Thyroid gland (tissue), 4 donors: ENCODE results near the gene TMIGD3. TPM values are rescaled to one million over a fixed set of nuclear protein-coding genes. Genes with fewer than 3 reads are reported as not detected.

Experiments
- DNase-seq, 2 donors: peaks; one replicate each; pipeline ENCODE4 v3.0.0-alpha.2; 2019
- H3K27ac ChIP-seq, 3 donors: fragments of 200-600 bp; sonication (generic); 1 replicate in 2 of 3; 2 replicates in 1 of 3; pipeline ENCODE4 v1.5.1; 2016 to 2019; ENCODE audit warnings: mild to moderate bottlenecking in 1 of 3, moderate library complexity in 1 of 3
- H3K27me3 ChIP-seq: fragments of 200-600 bp; sonication (generic); one replicate; pipeline ENCODE4 v1.5.1; 2019
- H3K36me3 ChIP-seq, 2 donors: fragments of 200-600 bp; sonication (generic); one replicate each; pipeline ENCODE4 v1.5.1; 2016 to 2019
- H3K4me1 ChIP-seq, 2 donors: fragments of 200-600 bp; sonication (generic); one replicate each; pipeline ENCODE4 v1.5.1; 2017 to 2019
- H3K4me3 ChIP-seq, 3 donors: fragments of 200-600 bp; sonication (generic); replicated peaks in 1 of 3; 1 replicate in 2 of 3; 2 replicates in 1 of 3; pipeline ENCODE4 v1.5.1; 2016; ENCODE audit warnings: mild to moderate bottlenecking in 1 of 3
- H3K9me3 ChIP-seq: fragments of 200-600 bp; sonication (generic); one replicate; pipeline ENCODE4 v1.5.1; 2017
- CTCF ChIP-seq, 6 experiments: fragments of 200-600 bp in 3 of 6; fragments of 450-650 bp in 3 of 6; sonication (generic) in 3 of 6; IDR thresholded peaks; one replicate each; pipeline ENCODE4 v1.5.1; 2016 to 2019; ENCODE audit warnings: antibody characterized with exemption in 6 of 6, mild to moderate bottlenecking in 2 of 6, inconsistent platforms in 1 of 6, moderate library complexity in 1 of 6
- POLR2A ChIP-seq, 2 donors: fragments of 450-650 bp; IDR thresholded peaks; one replicate each; pipeline ENCODE4 v1.6.1; 2017; ENCODE audit warnings: antibody characterized with exemption in 2 of 2, mild to moderate bottlenecking in 2 of 2, moderate library complexity in 1 of 2
- WGBS, 2 donors: methylation state at CpG; one replicate each; pipeline ENCODE4 v1.1.5; 2017; 5-methylcytosine and 5-hydroxymethylcytosine counted together
- intact Hi-C: fragments of 100-400 bp; cut with DNase I; formaldehyde crosslinking; loops from one replicate; pipeline ENCODE4 v1.15.1; 2023
- total RNA-seq, 4 donors: library from RNA; depleted of rRNA; stranded (reverse); fragments of >200 nt; gene quantifications; one replicate each; pipeline ENCODE4 v1.2.3, GENCODE V29; 2016

The TMIGD3 gene
- total RNA-seq, 4 donors from 2014 or later, result 0.89 to 8.7 TPM; not detected in 2

- WGBS, 2 donors, result 93 to 98% methylated on average over 3 of the region's 3 CpGs
- intact Hi-C loops, result no loop called here
These were observed 16.6 kb upstream of the TMIGD3 start for GRCh38 chr1:111520053-111520452.

GRCh38 chr1:111517469-111518225, 14.2 kb upstream of the TMIGD3 start:
- H3K4me3 ChIP-seq, result no peak overlapping the region
- intact Hi-C loops, result no loop called here
- no peak for DNase-seq
- no peaks in the 10 kb centered on the region for H3K9me3 ChIP-seq
- H3K27me3 ChIP-seq, result no peaks in the 10 kb centered on the region
- H3K27ac ChIP-seq, result no peak overlapping the region
- TF ChIP-seq POLR2A (IDR thresholded peaks at IDR 0.05) (no peak), CTCF (IDR thresholded peaks at IDR 0.05) (no peak)
- peaks cover 9 to 21% of the 10 kb centered on the region in 2 donors for H3K4me1 ChIP-seq
- H3K36me3 ChIP-seq, result no peaks in the 10 kb centered on the region
- WGBS, 2 donors, result 97 to 100% methylated on average over 1 of the region's 1 CpG

More at GRCh38 chr1:111520053-111520452, 16.6 kb upstream of the TMIGD3 start:
- H3K4me1 ChIP-seq, result peaks cover 9% of the 10 kb centered on the region in 2 donors
- no peak for DNase-seq
- no peaks in the 10 kb centered on the region for H3K36me3 ChIP-seq
- no peak overlapping the region for H3K27ac ChIP-seq
- TF ChIP-seq CTCF (IDR thresholded peaks at IDR 0.05) (no peak), POLR2A (IDR thresholded peaks at IDR 0.05) (no peak)
- no peak overlapping the region for H3K4me3 ChIP-seq
- H3K9me3 ChIP-seq, result no peaks in the 10 kb centered on the region
- no peaks in the 10 kb centered on the region for H3K27me3 ChIP-seq

- Histone ChIP-seq H3K27me3 (no peaks in the 10 kb centered on the region), H3K4me1 (peaks cover 9 to 28% of the 10 kb centered on the region in 2 donors), H3K4me3 (peak overlapping the region in 1 of 3 donors; percentile 7), H3K36me3 (no peaks in the 10 kb centered on the region), H3K9me3 (no peaks in the 10 kb centered on the region), H3K27ac (peak overlapping the region in 2 of 3 donors; percentile 15 to 66)
- WGBS, 2 donors, result 27 to 35% methylated on average over 10 to 11 of the region's 13 CpGs
- DNase-seq, result peak in 1 of 2 donors; percentile 23
- no peak for TF ChIP-seq POLR2A (IDR thresholded peaks at IDR 0.05)
- peak in 2 of 6 experiments; percentile 4 to 23 for TF ChIP-seq CTCF (IDR thresholded peaks at IDR 0.05)
- intact Hi-C loops, result no loop called here
These were observed 12.6 kb upstream of the TMIGD3 start for GRCh38 chr1:111516005-111516535.

- 31 to 50% methylated on average over 11 to 13 of the region's 40 CpGs for WGBS, 2 donors
- no peaks in the 10 kb centered on the region for H3K27me3 ChIP-seq
- intact Hi-C loops, result no loop called here
- peak overlapping the region in 2 of 3 donors; percentile 15 to 66 for H3K27ac ChIP-seq
- no peaks in the 10 kb centered on the region for H3K9me3 ChIP-seq
- H3K36me3 ChIP-seq, result no peaks in the 10 kb centered on the region
- peaks cover 9 to 28% of the 10 kb centered on the region in 2 donors for H3K4me1 ChIP-seq
- TF ChIP-seq POLR2A (IDR thresholded peaks at IDR 0.05) (no peak), CTCF (IDR thresholded peaks at IDR 0.05) (no peak)
- DNase-seq, result peak; percentile 39 to 46
- H3K4me3 ChIP-seq, result peak overlapping the region in 1 of 3 donors; percentile 7
These were observed 12.0 kb upstream of the TMIGD3 start for GRCh38 chr1:111515291-111516004.
